Retinal pigment epithelial cell (primary cell): Measurements from ENCODE around the gene TAS2R41.
"Not testable (repeated sequence)": the region's sequence is repeated elsewhere in the genome, so short reads cannot be mapped to it uniquely, and the experiment has no call there.

Experiments
- DNase-seq: peaks from one replicate; pipeline ENCODE4 v3.0.0-alpha.2; 2010; ENCODE audit warnings: low read depth
- H3K4me3 ChIP-seq: 2 replicates; pipeline ENCODE4 v1.5.1; 2011; ENCODE audit warnings: mild to moderate bottlenecking, low read length, control low read depth, moderate library complexity
- TF ChIP-seq, protein P1 (sequence below): conservative IDR thresholded peaks from 2 replicates; pipeline ENCODE4 v1.5.1; 2011; ENCODE audit warnings: low read depth, low read length, control low read depth, inconsistent platforms

Gene TAS2R41

DNA sequence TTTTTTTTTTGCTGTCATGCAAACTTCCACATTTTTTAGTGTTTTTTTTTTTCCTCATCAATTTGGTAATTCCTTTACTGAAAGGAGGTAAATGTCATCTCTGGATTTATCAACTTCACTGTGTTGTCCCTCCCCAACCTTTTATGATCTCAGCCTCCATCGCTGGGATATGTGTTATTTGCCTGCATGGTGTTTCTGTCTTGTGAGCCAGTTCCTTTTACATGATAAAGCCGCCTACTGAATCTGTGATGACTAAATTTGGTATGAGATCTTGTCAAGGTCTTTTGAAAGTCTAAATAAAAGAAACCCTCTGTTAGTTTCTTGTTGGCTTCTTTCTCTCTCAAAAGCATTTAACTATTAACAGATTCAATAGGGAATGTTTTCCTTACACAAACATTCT lies 39.3 kb downstream of the TAS2R41 start:
- H3K4me3 ChIP-seq = no peak overlapping the region
- DNase-seq = no peak
- TF ChIP-seq, protein P1, sequence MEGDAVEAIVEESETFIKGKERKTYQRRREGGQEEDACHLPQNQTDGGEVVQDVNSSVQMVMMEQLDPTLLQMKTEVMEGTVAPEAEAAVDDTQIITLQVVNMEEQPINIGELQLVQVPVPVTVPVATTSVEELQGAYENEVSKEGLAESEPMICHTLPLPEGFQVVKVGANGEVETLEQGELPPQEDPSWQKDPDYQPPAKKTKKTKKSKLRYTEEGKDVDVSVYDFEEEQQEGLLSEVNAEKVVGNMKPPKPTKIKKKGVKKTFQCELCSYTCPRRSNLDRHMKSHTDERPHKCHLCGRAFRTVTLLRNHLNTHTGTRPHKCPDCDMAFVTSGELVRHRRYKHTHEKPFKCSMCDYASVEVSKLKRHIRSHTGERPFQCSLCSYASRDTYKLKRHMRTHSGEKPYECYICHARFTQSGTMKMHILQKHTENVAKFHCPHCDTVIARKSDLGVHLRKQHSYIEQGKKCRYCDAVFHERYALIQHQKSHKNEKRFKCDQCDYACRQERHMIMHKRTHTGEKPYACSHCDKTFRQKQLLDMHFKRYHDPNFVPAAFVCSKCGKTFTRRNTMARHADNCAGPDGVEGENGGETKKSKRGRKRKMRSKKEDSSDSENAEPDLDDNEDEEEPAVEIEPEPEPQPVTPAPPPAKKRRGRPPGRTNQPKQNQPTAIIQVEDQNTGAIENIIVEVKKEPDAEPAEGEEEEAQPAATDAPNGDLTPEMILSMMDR = no peak

DNA sequence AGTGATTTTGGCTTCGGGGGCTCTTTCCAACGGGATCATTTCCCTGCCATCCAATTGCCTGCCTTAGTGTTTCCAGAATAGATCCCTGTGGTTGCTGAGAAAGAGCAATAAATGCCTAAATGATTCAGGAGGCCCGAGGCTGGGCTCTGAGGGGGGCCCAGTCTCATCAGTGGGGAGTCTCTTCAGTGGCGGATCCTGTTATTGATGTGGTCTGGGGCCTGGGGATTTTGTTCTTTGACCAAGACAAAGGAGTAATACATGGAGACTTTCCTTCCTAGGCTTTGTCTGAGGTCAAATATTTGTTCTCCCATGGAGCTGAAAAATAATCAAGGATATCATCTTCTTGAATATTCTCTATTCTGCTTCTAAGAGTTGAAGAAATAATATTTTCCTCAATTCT lies 40.8 kb downstream of the TAS2R41 start:
- H3K4me3 ChIP-seq = no peak overlapping the region
- TF ChIP-seq, protein P1 = no peak
- no peak for DNase-seq

DNA sequence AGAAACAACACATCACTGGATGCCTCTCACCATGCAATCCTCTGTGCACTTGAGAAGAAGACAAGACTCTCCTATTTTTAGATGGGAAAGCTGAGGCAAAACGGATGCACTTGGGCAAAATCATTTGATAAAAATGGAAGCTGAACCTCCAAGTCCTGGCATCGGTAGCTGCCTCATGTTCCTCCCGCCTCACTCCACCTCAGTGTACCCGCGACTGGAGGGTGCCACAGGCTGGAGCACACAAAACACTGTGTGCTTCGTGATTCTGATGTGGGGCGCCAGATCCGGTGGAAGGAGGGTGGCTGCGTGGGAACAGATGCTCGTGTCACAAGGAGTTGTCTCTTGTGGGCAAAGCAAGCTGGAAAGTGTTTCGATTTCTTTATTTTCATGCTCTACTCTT lies 41.3 kb downstream of the TAS2R41 start:
- TF ChIP-seq, protein P1 = no peak
- H3K4me3 ChIP-seq = no peak overlapping the region
- no peak for DNase-seq

DNA sequence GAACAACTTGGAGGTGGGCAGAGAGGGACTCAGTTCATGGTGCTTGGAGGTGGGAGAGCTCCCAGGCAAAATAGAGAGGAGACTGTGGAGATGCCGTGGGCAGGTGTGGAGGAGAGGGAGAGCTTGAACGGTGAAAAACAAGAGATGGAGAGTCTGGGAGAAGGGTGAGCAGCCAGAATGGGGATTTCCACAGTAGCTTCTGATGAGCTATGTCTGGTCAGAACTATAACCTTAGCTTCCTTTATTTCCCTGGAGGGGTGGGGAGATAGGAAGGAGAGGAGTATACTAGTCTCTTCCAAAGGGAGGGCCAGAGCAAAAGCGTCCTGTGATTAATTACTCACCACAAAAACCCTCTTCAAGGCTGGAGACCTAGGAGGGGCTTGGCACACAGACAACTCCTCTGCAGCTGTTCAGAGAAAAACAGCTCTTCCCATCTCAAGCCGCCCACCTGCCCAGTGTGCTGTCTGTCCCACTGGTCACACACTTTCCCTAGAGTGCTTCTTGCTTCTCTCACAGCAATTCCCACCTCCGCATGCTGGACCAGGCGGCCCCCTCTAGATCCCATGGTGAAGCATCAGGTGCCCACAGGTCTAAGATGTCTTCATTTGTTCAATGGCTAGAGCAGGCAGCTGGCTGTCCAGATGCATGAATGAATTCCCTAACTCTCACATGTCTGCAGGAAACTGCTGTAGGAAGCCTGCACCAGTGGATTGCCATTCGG lies 41.9 kb downstream of the TAS2R41 start:
- DNase-seq = peak; percentile 2
- TF ChIP-seq, protein P1 = no peak
- H3K4me3 ChIP-seq = no peak overlapping the region

DNA sequence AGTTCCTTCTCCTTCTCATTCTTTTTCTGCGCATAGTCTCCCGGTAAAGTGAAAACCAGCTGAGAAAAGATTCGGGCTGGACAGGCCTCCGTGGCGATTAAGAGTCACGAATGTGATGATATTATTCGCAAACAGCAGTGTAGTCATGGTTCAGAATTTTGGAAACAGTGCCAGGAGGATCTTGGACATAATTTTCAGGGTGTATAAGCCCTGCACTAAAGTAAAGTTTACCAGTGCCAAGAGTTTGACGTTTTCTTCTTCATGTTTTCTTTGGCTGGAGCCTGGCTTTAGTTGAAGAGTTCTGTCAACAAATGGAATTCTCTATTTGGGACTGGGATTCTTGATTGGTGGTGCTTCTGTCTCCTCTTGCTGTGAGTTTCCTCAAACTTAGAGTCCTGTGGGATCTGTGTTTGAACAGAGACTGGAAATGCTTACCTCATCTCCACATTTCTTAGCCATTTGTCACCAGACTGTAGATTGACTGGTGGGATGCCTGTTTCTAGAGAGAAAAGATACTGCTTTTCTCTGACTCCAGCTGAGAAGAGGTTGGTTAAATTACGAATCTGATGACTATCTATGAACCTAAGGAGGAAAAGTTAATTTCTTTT lies 44.7 kb downstream of the TAS2R41 start:
- not testable (repeated sequence) for DNase-seq, H3K4me3 ChIP-seq
